Left lung (tissue), 10 donors: ENCODE results near the gene CAPS. TPM values are rescaled to one million over a fixed set of nuclear protein-coding genes. Genes with fewer than 3 reads are reported as not detected.

ENCODE experiments used
- ATAC-seq: fragments of 200-7000 bp; cut with Tn5 transposase; one replicate; pipeline ENCODE4 v1.9.1; 2020; ENCODE audit warnings: moderate library complexity
- DNase-seq, 4 donors: peaks; one replicate each; pipeline ENCODE4 v3.0.0-alpha.2; 2013 to 2020
- H3K27ac ChIP-seq, 2 donors: fragments of 200-600 bp; sonication (generic) in 1 of 2; one replicate each; pipeline versions ENCODE4 v1.5.0 to v1.8.0; 2020 to 2021
- H3K27me3 ChIP-seq, 2 donors: fragments of 200-600 bp; sonication (generic) in 1 of 2; one replicate each; pipeline versions ENCODE4 v1.5.0 to v1.8.0; 2020 to 2021
- H3K36me3 ChIP-seq, 2 donors: fragments of 200-600 bp; sonication (generic) in 1 of 2; one replicate each; pipeline versions ENCODE4 v1.5.0 to v1.8.0; 2020 to 2021
- H3K4me1 ChIP-seq, 2 donors: fragments of 200-600 bp; one replicate each; pipeline ENCODE4 v1.8.0; 2021
- H3K4me3 ChIP-seq, 2 donors: fragments of 200-600 bp; sonication (generic) in 1 of 2; one replicate each; pipeline versions ENCODE4 v1.5.0 to v1.8.0; 2020 to 2021; ENCODE audit warnings: mild to moderate bottlenecking in 1 of 2
- H3K9me3 ChIP-seq, 2 donors: fragments of 200-600 bp; sonication (generic) in 1 of 2; one replicate each; pipeline versions ENCODE4 v1.5.0 to v1.8.0; 2020 to 2021
- intact Hi-C, 2 donors: fragments of 100-400 bp; cut with DNase I; formaldehyde crosslinking; loops; one replicate each; pipeline versions ENCODE4 v1.11.2 to v1.14.2; 2022
- polyA plus RNA-seq, 6 donors: library from polyadenylated mRNA; unstranded; fragments of 120-200 nt; gene quantifications; one replicate each; pipeline ENCODE4 v1.2.1, GENCODE V29; 2013; ENCODE audit not compliant: insufficient read length in 6 of 6
- total RNA-seq, 2 donors: library from RNA; stranded (reverse); fragmentation: NEBNext Ultra II Directional; extraction: Animal tissue kit (Norgen Biotek cat#: 25700); gene quantifications; one replicate each; pipeline ENCODE4 v1.2.1, GENCODE V29; 2021
- TF ChIP-seq, protein P1 (sequence below), 2 donors: fragments of 200-600 bp; sonication (generic) in 1 of 2; IDR thresholded peaks; one replicate each; pipeline versions ENCODE4 v1.5.0 to v1.8.0; 2021; ENCODE audit warnings: antibody characterized with exemption in 2 of 2
- donor health status: DM: no; HTN: yes; CAD: no.
- donor health status: DM: no; HTN: no; CAD: no.

Gene CAPS
- total and polyA plus RNA-seq, 8 donors, result 8.8 to 44.9 (median 28.3) TPM

DNA sequence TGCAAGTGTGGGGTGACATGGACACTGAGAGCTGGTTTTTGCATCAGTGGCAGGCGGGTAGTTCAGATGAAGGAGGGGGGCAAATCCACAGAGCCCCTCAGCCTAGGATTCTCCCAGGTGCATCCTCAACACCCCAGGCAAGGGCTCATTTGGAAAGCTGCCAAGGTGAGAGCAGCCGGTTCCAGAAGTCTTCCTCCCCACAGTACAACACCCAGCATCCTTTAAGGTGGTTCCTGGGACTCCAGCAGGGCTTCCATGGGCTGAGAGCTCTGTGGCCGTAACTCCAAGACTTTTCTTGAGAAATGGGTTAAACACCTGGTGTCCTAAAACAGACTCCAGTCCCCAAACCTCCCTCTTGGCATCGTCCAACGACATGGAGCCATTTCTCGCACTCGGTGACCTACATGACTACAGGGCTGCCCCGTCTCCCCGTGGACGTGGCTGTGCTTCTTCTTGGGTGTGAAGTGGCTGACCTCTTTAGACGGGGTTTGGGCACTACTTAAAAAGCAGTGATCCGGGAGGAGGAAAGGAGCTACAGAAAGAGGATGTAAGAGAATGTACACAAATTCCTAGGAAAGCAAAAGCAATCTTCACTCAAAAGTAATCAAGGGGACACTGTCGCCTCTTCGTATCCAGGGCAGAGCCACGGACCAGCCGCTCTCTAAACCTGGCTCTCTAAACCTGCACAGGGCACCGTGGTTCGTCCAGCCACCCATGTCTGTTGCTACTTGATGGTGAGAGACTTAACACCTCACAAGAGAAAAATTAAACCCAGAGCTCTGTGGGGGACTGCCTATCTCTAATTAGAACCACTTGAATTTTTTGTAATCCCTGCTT is 38.4 kb downstream of the CAPS start:
- intact Hi-C loops, result no loop called here

DNA sequence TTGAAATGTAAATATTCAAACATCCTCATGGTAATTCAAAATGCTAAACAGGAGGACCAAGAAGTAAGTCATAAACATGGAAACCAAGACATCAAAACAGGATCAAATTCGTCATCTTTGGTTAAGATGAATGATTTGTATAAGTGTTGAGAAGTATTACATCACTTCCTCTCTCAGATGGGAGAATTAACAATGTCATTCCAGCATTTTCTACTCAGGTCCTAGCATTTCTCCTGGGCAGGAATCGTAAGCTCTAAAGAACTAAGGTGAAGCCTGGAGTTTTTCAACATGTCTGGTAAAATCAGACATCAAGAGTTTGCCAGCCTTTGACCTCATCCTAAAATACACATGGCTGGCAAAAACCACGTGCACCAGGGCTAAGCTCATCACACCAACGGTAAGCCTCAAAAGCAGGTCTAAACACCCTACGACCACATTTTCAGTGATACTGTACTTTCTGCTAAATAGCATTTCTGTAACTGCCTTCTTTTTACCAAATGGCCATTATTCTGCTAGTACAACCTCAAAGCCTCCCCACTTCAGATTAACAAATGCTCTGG is 39.1 kb downstream of the CAPS start:
- TF ChIP-seq, protein P1, sequence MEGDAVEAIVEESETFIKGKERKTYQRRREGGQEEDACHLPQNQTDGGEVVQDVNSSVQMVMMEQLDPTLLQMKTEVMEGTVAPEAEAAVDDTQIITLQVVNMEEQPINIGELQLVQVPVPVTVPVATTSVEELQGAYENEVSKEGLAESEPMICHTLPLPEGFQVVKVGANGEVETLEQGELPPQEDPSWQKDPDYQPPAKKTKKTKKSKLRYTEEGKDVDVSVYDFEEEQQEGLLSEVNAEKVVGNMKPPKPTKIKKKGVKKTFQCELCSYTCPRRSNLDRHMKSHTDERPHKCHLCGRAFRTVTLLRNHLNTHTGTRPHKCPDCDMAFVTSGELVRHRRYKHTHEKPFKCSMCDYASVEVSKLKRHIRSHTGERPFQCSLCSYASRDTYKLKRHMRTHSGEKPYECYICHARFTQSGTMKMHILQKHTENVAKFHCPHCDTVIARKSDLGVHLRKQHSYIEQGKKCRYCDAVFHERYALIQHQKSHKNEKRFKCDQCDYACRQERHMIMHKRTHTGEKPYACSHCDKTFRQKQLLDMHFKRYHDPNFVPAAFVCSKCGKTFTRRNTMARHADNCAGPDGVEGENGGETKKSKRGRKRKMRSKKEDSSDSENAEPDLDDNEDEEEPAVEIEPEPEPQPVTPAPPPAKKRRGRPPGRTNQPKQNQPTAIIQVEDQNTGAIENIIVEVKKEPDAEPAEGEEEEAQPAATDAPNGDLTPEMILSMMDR (IDR thresholded peaks at IDR 0.05), result no peak
- Histone ChIP-seq H3K27ac (peak overlapping the region in 1 of 2 donors; percentile 57), H3K27me3 (no peaks in the 10 kb centered on the region), H3K9me3 (no peaks in the 10 kb centered on the region), H3K4me3 (no peak overlapping the region), H3K36me3 (peaks cover 0 to 21% of the 10 kb centered on the region in 2 donors), H3K4me1 (peaks cover 51 to 88% of the 10 kb centered on the region in 2 donors)
- ATAC-seq (no peak), DNase-seq (no peak)
- intact Hi-C loops, result no loop called here

More for the DNA sequence above, 38.4 kb downstream of the CAPS start:
- Histone ChIP-seq H3K4me3 (no peak overlapping the region), H3K9me3 (no peaks in the 10 kb centered on the region), H3K27ac (peak overlapping the region in 1 of 2 donors; percentile 6), H3K36me3 (peaks cover 0 to 21% of the 10 kb centered on the region in 2 donors), H3K27me3 (no peaks in the 10 kb centered on the region), H3K4me1 (peaks cover 57 to 95% of the 10 kb centered on the region in 2 donors)
- TF ChIP-seq, protein P1 (IDR thresholded peaks at IDR 0.05), result no peak
- ATAC-seq (no peak), DNase-seq (no peak)

GRCh38 chr19:5953680-5954213 is 39.7 kb downstream of the CAPS start:
- intact Hi-C loops, result no loop called here

GRCh38 chr19:5954293-5954692 is 40.2 kb downstream of the CAPS start:
- intact Hi-C loops, result no loop called here

More at GRCh38 chr19:5953680-5954213, 39.7 kb downstream of the CAPS start:
- H3K9me3 ChIP-seq, result no peaks in the 10 kb centered on the region
- no peak overlapping the region for H3K4me3 ChIP-seq
- TF ChIP-seq, protein P1 (IDR thresholded peaks at IDR 0.05), result no peak
- ATAC-seq (no peak), DNase-seq (no peak)
- H3K36me3 ChIP-seq, result peaks cover 0 to 21% of the 10 kb centered on the region in 2 donors
- no peaks in the 10 kb centered on the region for H3K27me3 ChIP-seq
- peaks cover 49 to 86% of the 10 kb centered on the region in 2 donors for H3K4me1 ChIP-seq
- H3K27ac ChIP-seq, result peak overlapping the region; percentile 57 to 70

More at GRCh38 chr19:5954293-5954692, 40.2 kb downstream of the CAPS start:
- peaks cover 49 to 86% of the 10 kb centered on the region in 2 donors for H3K4me1 ChIP-seq
- no peak overlapping the region for H3K4me3 ChIP-seq
- TF ChIP-seq, protein P1 (IDR thresholded peaks at IDR 0.05), result no peak
- DNase-seq (no peak), ATAC-seq (no peak)
- H3K9me3 ChIP-seq, result no peaks in the 10 kb centered on the region
- H3K27ac ChIP-seq, result peak overlapping the region; percentile 57 to 70
- no peaks in the 10 kb centered on the region for H3K27me3 ChIP-seq
- H3K36me3 ChIP-seq, result peaks cover 0 to 17% of the 10 kb centered on the region in 2 donors
